Mesenchymal stem cell (in vitro differentiated cells and primary cell): Measurements from ENCODE around the gene PGA5.

Experiments
- DNase-seq: peaks from one replicate; pipeline ENCODE4 v3.0.0-alpha.2; 2013
- H2AFZ ChIP-seq: one replicate; pipeline ENCODE4 v1.6.1; 2013; ENCODE audit warnings: low read depth, mild to moderate bottlenecking, control low read depth, inconsistent platforms, low read length, moderate library complexity
- H2AK5ac ChIP-seq: 2 replicates; pipeline ENCODE4 v1.6.1; 2013; ENCODE audit warnings: low read length, moderate library complexity, mild to moderate bottlenecking, inconsistent platforms; ENCODE audit not compliant: severe bottlenecking
- H2BK120ac ChIP-seq: one replicate; pipeline ENCODE4 v1.6.1; 2013; ENCODE audit warnings: low read depth, mild to moderate bottlenecking, inconsistent platforms, low read length, moderate library complexity
- H2BK12ac ChIP-seq, 2 experiments: one replicate each; pipeline ENCODE4 v1.6.1; 2013; ENCODE audit warnings: inconsistent platforms in 2 of 2, low read length in 2 of 2, mild to moderate bottlenecking in 2 of 2, moderate library complexity in 2 of 2, control low read depth in 1 of 2
- H2BK15ac ChIP-seq: one replicate; pipeline ENCODE4 v1.6.1; 2013; ENCODE audit warnings: mild to moderate bottlenecking, low read depth, inconsistent platforms; ENCODE audit not compliant: poor library complexity, severe bottlenecking
- H2BK5ac ChIP-seq: 2 replicates; pipeline ENCODE4 v1.6.1; 2013; ENCODE audit warnings: low read depth, mild to moderate bottlenecking, low read length, control low read depth, inconsistent platforms; ENCODE audit not compliant: poor library complexity, severe bottlenecking
- H3K14ac ChIP-seq, 2 experiments: one replicate each; pipeline ENCODE4 v1.6.1; 2013; ENCODE audit warnings: inconsistent platforms in 2 of 2, low read length in 2 of 2, control low read depth in 1 of 2, mild to moderate bottlenecking in 1 of 2, moderate library complexity in 1 of 2
- H3K18ac ChIP-seq, 2 experiments: one replicate each; pipeline ENCODE4 v1.6.1; 2013; ENCODE audit warnings: inconsistent platforms in 2 of 2, low read length in 2 of 2, control low read depth in 1 of 2, low read depth in 1 of 2, mild to moderate bottlenecking in 1 of 2
- H3K23ac ChIP-seq, 2 experiments: one replicate each; pipeline ENCODE4 v1.6.1; 2013; ENCODE audit warnings: inconsistent platforms in 2 of 2, low read length in 2 of 2, mild to moderate bottlenecking in 2 of 2, moderate library complexity in 2 of 2, control low read depth in 1 of 2
- H3K27ac ChIP-seq: 2 replicates; pipeline ENCODE4 v1.5.1; 2013; ENCODE audit warnings: mild to moderate bottlenecking, moderate library complexity, low read length, control low read depth, inconsistent platforms; ENCODE audit not compliant: poor library complexity, severe bottlenecking
- H3K27me3 ChIP-seq, 2 experiments: 2 replicates each; pipeline versions ENCODE4 v1.6.1 to v1.7.0; 2013; ENCODE audit warnings: low read length in 2 of 2, mild to moderate bottlenecking in 2 of 2, moderate library complexity in 2 of 2, control low read depth in 1 of 2, inconsistent platforms in 1 of 2; ENCODE audit not compliant: control insufficient read depth in 1 of 2, insufficient read depth in 1 of 2
- H3K36me3 ChIP-seq, 2 experiments: 2 replicates each; pipeline versions ENCODE4 v1.6.1 to v1.7.0; 2013; ENCODE audit warnings: low read length in 2 of 2, control low read depth in 1 of 2, inconsistent platforms in 1 of 2, low read depth in 1 of 2, mild to moderate bottlenecking in 1 of 2; ENCODE audit not compliant: insufficient read depth in 2 of 2, control insufficient read depth in 1 of 2
- H3K4ac ChIP-seq, 2 experiments: one replicate each; pipeline ENCODE4 v1.6.1; 2013; ENCODE audit warnings: inconsistent platforms in 2 of 2, low read length in 2 of 2, mild to moderate bottlenecking in 2 of 2, moderate library complexity in 2 of 2, control low read depth in 1 of 2, low read depth in 1 of 2
- H3K4me1 ChIP-seq: 2 replicates; pipeline ENCODE4 v1.6.1; 2013; ENCODE audit warnings: low read depth, low read length, control low read depth; ENCODE audit not compliant: control insufficient read depth, insufficient read depth
- H3K4me2 ChIP-seq: 2 replicates; pipeline ENCODE4 v1.6.1; 2013; ENCODE audit warnings: low read length, mild to moderate bottlenecking, inconsistent platforms; ENCODE audit not compliant: poor library complexity, severe bottlenecking
- H3K4me3 ChIP-seq, 2 experiments: 2 replicates each; pipeline versions ENCODE4 v1.5.1 to v1.7.0; 2013; ENCODE audit warnings: low read length in 2 of 2, mild to moderate bottlenecking in 2 of 2, control low read depth in 1 of 2, low read depth in 1 of 2; ENCODE audit not compliant: insufficient read depth in 1 of 2
- H3K79me1 ChIP-seq: replicated peaks from 2 replicates; pipeline ENCODE4 v1.6.1; 2013; ENCODE audit warnings: mild to moderate bottlenecking, control low read depth, low read length, inconsistent platforms; ENCODE audit not compliant: poor library complexity, severe bottlenecking
- H3K9ac ChIP-seq: 2 replicates; pipeline ENCODE4 v1.7.0; 2013; ENCODE audit warnings: mild to moderate bottlenecking, low read length, moderate library complexity
- H3K9me3 ChIP-seq: 2 replicates; pipeline ENCODE4 v1.7.0; 2013; ENCODE audit warnings: mild to moderate bottlenecking, low read length; ENCODE audit not compliant: control insufficient read depth
- H4K8ac ChIP-seq: one replicate; pipeline ENCODE4 v1.6.1; 2013; ENCODE audit warnings: inconsistent platforms, mild to moderate bottlenecking, low read length, moderate library complexity
- H4K91ac ChIP-seq: one replicate; pipeline ENCODE4 v1.6.1; 2013; ENCODE audit warnings: mild to moderate bottlenecking, low read length, inconsistent platforms
- WGBS: methylation state at CpG from one replicate; pipeline ENCODE4 v1.1.7; 2013; ENCODE audit warnings: mixed read lengths; 5-methylcytosine and 5-hydroxymethylcytosine counted together

The PGA5 gene

GRCh38 chr11:61295596-61295926 lies 54.6 kb downstream of the PGA5 start:
- Histone ChIP-seq H2AFZ (no peak overlapping the region), H3K27ac (peak overlapping the region; percentile 13), H2BK120ac (peak overlapping the region; percentile 12), H2BK12ac (peak overlapping the region; percentile 21), H3K4ac (peak overlapping the region in 1 of 2 experiments; percentile 19), H3K4me1 (peaks cover 31% of the 10 kb centered on the region), H2BK5ac (no peak overlapping the region), H2AK5ac (no peak overlapping the region), H3K36me3 (peaks cover 28 to 36% of the 10 kb centered on the region in 2 experiments), H3K4me3 (peak overlapping the region; percentile 53 to 87), H3K23ac (no peak overlapping the region), H3K79me1 (peaks cover 5% of the 10 kb centered on the region), H3K9ac (peak overlapping the region; percentile 97), H3K9me3 (no peaks in the 10 kb centered on the region), H4K8ac (peak overlapping the region; percentile 10), H3K14ac (no peak overlapping the region), H3K4me2 (peak overlapping the region; percentile 98), H4K91ac (no peak overlapping the region), H2BK15ac (no peak overlapping the region), H3K27me3 (peaks cover 0 to 6% of the 10 kb centered on the region in 2 experiments), H3K18ac (peak overlapping the region; percentile 72 to 89)
- no peak for DNase-seq
- WGBS: 63% methylated on average over 12 of the region's 12 CpGs

- Histone ChIP-seq H3K14ac (no peak overlapping the region), H3K23ac (no peak overlapping the region), H4K8ac (no peak overlapping the region), H3K4me2 (no peak overlapping the region), H2BK15ac (no peak overlapping the region), H3K4ac (peak overlapping the region in 1 of 2 experiments; percentile 59), H3K4me1 (peaks cover 31% of the 10 kb centered on the region), H2AFZ (no peak overlapping the region), H2BK120ac (no peak overlapping the region), H2BK12ac (peak overlapping the region in 1 of 2 experiments; percentile 81), H2AK5ac (peak overlapping the region; percentile 67), H3K9me3 (no peaks in the 10 kb centered on the region), H4K91ac (peak overlapping the region; percentile 40), H3K79me1 (peaks cover 7% of the 10 kb centered on the region), H3K9ac (peak overlapping the region; percentile 80), H3K27me3 (peaks cover 0 to 6% of the 10 kb centered on the region in 2 experiments), H3K18ac (no peak overlapping the region), H2BK5ac (no peak overlapping the region), H3K27ac (peak overlapping the region; percentile 83), H3K4me3 (peak overlapping the region in 1 of 2 experiments; percentile 48), H3K36me3 (peaks cover 38 to 41% of the 10 kb centered on the region in 2 experiments)
- 78% methylated on average over 1 of the region's 1 CpG for WGBS
- DNase-seq: peak; percentile 9
Observed at GRCh38 chr11:61297341-61297740, 56.4 kb downstream of the PGA5 start.

GRCh38 chr11:61297746-61298145 lies 56.8 kb downstream of the PGA5 start:
- Histone ChIP-seq H3K27ac (peak overlapping the region; percentile 83), H2BK12ac (no peak overlapping the region), H3K14ac (no peak overlapping the region), H3K4ac (no peak overlapping the region), H3K27me3 (peaks cover 0 to 6% of the 10 kb centered on the region in 2 experiments), H2BK15ac (no peak overlapping the region), H3K4me1 (peaks cover 31% of the 10 kb centered on the region), H3K4me2 (no peak overlapping the region), H2AFZ (no peak overlapping the region), H4K91ac (no peak overlapping the region), H2BK5ac (no peak overlapping the region), H4K8ac (no peak overlapping the region), H3K9ac (peak overlapping the region; percentile 80), H2BK120ac (no peak overlapping the region), H3K36me3 (peaks cover 42 to 45% of the 10 kb centered on the region in 2 experiments), H3K23ac (no peak overlapping the region), H3K18ac (no peak overlapping the region), H3K9me3 (no peaks in the 10 kb centered on the region), H2AK5ac (no peak overlapping the region), H3K79me1 (peaks cover 8% of the 10 kb centered on the region), H3K4me3 (peak overlapping the region in 1 of 2 experiments; percentile 48)
- WGBS: 48% methylated on average over 5 of the region's 5 CpGs
- peak; percentile 73 for DNase-seq

- Histone ChIP-seq H3K4me3 (peak overlapping the region in 1 of 2 experiments; percentile 17), H3K18ac (no peak overlapping the region), H3K27ac (peak overlapping the region; percentile 13), H3K14ac (no peak overlapping the region), H2BK12ac (no peak overlapping the region), H3K4ac (no peak overlapping the region), H4K8ac (no peak overlapping the region), H3K36me3 (peaks cover 52 to 54% of the 10 kb centered on the region in 2 experiments), H3K4me1 (peaks cover 26% of the 10 kb centered on the region), H3K9me3 (no peaks in the 10 kb centered on the region), H2BK15ac (no peak overlapping the region), H2BK120ac (no peak overlapping the region), H3K4me2 (no peak overlapping the region), H2BK5ac (no peak overlapping the region), H3K27me3 (peaks cover 0 to under 1% of the 10 kb centered on the region in 2 experiments), H4K91ac (no peak overlapping the region), H2AFZ (no peak overlapping the region), H3K9ac (peak overlapping the region; percentile 70), H3K23ac (no peak overlapping the region), H2AK5ac (no peak overlapping the region), H3K79me1 (peaks cover 11% of the 10 kb centered on the region)
- 97% methylated on average over 4 of the region's 4 CpGs for WGBS
- no peak for DNase-seq
Observed at GRCh38 chr11:61298663-61299244, 57.8 kb downstream of the PGA5 start.
